SH-SY5Y (cell line): Measurements from ENCODE around the gene DHH.

Experiments
- GATA2 ChIP-seq: IDR thresholded peaks from 2 replicates; pipeline ENCODE4 v1.6.1; 2011; ENCODE audit warnings: mild to moderate bottlenecking, low read depth, low read length
- GATA3 ChIP-seq: IDR thresholded peaks from 2 replicates; pipeline ENCODE4 v1.6.1; 2011; ENCODE audit warnings: low read depth, mild to moderate bottlenecking, low read length, moderate library complexity

DNA sequence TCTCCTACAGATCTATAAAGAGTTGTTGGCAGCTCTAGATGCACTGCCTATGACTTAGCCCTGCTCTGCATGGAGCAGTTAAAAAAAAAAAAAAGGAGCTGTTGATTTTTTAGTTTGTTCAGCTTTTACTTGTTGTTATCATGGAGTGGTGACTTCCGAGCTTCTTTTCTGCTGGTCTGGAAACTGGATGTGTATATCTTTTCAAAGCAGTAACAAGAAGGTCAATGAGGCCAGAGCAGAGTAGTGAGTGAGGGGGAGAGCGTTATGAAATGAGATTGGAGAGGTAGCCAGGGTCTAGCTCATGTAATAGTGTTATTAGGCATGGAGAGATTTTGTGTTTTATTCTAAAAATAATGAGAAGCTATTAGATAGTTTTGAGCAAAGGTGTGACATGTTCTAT, 49.8 kb upstream of the DHH start:
- TF ChIP-seq GATA2 (no peak), GATA3 (no peak)
